GM10847 (cell line): ENCODE results near the gene HOXD9.

Experiments used
- POLR2A ChIP-seq: IDR thresholded peaks from 2 replicates; pipeline ENCODE4 v1.6.1; 2011; ENCODE audit not compliant: insufficient read length; ENCODE audit errors: extremely low read depth

The HOXD9 gene

DNA sequence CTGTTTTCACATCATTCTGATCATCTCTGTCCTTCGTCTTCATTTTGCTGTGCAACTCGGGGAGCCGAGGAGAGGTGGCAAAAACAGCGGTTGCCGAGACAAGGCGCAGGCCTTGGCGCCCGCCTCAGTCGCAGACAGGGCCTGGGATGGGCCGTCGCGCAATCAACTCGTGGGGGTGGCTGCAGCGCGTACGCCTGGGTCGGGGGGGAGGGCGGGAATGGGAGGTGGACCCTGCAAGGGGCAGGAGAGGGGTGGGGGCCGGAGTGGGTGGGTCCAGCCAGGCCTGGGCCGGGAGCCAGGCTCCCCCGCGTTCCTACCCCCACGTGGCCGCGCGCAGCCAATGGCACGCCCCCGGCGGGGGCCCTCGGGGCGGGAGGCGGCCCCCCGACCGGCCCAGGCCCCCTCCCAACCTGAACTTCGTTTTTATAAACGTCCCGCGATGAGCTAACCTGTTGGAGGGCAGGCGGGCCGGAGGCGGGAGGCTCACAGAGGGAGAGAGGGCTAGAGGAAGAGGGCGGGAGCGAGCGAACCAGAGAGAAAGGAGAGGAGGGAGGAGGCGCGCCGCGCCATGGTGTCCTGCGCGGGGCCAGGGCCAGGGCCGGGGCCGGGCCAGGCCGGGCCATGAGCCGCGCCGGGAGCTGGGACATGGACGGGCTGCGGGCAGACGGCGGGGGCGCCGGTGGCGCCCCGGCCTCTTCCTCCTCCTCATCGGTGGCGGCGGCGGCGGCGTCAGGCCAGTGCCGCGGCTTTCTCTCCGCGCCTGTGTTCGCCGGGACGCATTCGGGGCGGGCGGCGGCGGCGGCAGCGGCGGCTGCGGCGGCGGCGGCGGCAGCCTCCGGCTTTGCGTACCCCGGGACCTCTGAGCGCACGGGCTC is 30.0 kb upstream of the HOXD9 start, which contains the start of gene HOXD13:
Gene HOXD13 (plus strand): TSS at position 452 of the 875 bp plus-strand sequence. CDS start 170 bp downstream, at position 622.
- no peak for TF ChIP-seq POLR2A

DNA sequence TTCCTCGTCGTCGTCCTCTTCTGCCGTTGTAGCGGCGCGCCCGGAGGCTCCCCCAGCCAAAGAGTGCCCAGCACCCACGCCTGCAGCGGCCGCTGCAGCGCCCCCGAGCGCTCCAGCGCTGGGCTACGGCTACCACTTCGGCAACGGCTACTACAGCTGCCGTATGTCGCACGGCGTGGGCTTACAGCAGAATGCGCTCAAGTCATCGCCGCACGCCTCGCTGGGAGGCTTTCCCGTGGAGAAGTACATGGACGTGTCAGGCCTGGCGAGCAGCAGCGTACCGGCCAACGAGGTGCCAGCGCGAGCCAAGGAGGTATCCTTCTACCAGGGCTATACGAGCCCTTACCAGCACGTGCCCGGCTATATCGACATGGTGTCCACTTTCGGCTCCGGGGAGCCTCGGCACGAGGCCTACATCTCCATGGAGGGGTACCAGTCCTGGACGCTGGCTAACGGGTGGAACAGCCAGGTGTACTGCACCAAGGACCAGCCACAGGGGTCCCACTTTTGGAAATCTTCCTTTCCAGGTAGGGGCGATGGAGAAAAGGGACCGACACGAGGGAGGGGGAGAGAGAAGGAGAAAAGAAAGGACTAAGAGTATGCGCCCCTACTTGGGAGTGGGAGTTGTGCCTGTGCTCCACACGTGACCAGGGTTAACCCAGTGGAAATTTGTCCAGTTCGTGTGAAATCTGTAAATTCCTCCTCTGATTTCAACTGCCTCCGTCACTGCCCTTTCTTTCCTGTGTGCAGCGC is 29.2 kb upstream of the HOXD9 start:
- no peak for TF ChIP-seq POLR2A

DNA sequence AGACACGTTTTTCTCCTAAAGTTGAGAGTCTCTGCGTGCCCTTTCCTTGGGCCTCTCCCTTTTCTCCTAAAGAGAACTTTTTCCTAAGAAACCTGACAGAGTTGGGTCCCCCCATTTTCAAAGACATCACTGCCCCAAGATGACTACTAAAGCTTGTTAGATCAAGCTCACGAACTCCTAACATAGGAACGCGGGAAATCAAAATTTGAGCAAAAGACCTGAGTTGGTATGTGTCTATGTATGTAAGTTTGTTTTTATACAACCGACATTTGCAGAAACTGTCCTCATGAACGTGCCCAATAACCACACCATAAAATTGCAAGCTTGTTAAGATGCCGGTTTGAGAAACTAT is 28.6 kb upstream of the HOXD9 start:
- no peak for TF ChIP-seq POLR2A

DNA sequence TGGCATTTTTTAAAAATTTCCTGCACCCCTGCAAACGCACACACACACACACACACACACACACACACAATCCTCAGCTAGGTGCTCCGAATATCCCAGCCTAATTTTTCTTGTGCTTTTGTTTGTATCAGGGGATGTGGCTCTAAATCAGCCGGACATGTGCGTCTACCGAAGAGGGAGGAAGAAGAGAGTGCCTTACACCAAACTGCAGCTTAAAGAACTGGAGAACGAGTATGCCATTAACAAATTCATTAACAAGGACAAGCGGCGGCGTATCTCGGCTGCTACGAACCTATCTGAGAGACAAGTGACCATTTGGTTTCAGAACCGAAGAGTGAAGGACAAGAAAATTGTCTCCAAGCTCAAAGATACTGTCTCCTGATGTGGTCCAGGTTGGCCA is 28.2 kb upstream of the HOXD9 start:
- no peak for TF ChIP-seq POLR2A

DNA sequence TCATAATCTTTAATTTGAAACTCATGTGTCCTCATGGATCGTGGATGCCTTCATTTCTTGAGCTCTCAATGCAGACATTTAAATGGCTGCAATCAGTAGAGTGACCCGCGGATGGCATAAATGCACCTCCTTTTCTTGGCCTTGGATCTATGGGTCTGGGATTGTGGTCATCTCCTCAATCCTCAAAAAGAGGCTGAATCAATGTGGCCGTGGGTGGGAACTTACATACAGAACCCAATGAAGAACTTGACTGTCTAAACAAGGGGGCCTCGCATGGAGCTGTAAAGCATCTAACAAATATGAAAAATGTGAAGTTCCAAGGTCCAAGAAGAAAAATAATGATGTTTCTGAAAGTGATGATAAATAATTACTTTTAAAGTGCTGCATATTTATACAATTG is 27.1 kb upstream of the HOXD9 start:
- TF ChIP-seq POLR2A, result no peak

DNA sequence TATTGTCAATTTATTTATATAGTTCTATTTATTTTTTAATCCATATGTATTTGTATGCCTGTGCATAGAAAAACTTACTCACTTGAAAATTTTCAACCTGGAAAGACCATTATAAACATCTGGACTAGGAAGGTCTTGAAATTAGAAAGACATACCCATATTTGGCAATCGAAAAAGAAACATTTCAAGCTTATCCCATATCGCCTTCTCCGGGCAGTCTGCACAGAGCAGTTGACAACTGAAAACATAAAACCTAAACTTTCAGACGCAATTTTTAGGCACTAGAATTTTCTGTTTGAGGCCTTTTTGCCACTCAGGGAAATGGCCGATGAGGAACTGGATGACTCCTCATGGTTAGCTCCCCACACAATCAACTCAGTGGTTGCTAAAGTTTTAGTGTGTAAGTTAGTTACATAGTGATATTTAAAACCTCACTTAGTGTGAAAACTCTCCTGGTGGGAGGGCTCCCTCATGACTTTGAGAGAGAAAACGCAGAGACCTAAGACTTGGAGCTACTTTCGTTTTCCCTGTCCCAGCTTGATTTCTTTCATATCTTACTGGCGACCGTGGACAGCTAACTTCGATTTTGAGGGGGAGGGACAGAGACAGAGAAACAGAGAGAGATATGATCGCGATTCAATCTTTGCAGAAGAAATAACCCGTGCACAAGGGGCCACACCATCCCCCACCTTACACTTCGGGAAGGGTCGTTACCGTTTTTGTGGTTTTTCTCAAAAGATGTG is 26.1 kb upstream of the HOXD9 start:
- TF ChIP-seq POLR2A, result no peak

DNA sequence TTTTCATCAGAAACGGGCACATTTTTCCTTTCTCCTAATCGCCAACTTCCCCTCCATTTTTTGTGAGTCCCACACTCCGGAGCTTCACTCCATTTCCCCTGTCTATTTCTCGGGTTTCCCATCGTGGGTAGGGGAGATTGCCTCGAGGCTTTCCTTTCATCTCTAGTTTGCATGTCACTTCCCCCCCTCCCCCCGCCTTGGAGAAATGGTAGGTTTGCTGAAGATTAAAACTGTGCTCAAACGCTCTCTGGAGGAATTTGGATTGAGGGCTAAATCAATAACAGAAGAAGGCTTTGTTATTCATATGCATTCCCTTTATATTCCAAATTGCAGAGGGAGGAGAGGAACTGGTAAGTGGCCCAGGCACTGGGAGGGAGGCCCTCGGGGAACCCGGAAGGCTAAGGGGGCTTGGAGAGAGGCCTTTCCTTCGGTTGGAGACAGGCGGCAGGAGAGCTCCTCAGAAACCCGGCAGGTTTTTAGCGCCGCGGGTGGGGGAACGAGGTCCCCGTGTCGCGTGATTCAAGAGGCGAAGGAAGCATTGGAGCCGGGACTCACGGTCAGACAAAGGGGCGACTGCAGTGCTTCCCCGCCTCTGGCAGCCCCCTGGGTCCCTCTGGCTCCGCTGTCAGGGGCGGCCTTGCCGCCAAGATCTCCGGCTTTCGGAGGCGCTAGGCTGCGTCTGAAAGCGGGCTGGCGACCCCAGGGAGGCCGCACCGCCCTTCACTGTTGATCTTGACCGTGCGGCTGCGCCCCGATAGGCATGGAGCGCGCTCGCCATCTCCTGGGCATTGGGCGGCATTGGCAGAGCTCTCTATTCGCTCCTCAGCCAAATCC is 25.3 kb upstream of the HOXD9 start:
- TF ChIP-seq POLR2A, result no peak

DNA sequence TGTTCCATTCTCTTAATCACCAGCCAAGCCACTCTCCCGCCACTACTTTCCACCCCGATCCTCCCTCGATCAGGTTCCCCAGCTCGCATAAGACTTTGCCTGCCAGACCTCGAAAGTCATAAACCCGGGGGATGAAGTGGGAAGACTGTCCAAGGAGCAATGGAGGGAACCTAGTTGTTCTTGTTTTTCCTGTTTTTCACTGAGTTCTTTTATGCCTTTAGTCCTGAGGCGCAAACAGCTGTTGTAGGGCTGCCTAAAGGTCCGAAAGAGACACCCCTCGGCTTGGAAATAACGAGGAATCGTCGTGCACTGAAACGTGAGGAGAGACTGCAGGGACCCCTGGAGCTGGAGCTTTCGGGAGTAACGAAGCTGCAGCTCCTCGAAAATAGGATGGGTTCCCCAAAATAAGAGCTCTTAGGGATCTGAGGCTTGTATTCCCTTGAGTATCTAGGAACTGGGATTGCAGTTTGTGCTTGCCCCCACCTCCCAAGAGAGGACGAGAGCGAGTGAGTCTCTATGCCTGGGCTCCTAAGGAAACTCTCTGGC is 24.6 kb upstream of the HOXD9 start:
- TF ChIP-seq POLR2A, result no peak

DNA sequence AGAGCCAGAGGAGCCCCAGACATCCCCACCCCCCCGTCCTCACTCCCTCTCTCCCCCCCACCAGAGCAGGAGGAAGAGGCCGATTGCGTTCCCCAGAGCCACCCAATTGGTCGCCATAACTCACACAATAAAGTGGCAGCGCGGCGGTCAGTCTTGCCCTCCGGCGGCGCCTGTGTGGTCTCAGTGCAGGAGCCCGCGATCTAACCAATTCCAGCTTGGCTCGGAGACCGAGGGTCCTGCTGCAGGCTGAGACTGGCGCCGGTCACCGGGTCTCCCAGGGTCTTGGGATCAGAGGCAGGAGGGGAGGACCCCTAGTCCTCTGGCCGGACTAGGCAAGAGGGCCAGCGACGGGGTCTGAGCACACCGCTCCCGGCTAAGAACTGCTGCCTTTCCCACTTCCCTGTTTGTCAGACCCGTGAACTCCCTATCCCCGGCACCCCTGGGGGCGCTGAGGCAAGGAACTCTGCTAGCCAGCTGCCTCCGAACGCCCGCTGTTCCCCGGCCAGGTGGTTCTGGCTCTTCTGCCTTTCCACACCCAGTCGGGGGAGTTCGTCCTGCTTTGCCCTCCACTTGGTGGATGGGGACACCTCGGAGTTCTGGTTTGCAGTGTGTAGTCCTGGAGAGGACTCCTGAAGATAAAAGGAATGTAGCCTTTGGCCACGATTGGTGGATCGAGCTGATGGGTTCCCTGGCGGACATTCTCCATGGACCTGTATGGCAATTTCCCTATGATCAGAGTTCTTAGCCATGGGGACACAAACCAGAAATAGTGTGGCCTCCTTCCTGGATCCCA is 24.0 kb upstream of the HOXD9 start:
- TF ChIP-seq POLR2A, result no peak

DNA sequence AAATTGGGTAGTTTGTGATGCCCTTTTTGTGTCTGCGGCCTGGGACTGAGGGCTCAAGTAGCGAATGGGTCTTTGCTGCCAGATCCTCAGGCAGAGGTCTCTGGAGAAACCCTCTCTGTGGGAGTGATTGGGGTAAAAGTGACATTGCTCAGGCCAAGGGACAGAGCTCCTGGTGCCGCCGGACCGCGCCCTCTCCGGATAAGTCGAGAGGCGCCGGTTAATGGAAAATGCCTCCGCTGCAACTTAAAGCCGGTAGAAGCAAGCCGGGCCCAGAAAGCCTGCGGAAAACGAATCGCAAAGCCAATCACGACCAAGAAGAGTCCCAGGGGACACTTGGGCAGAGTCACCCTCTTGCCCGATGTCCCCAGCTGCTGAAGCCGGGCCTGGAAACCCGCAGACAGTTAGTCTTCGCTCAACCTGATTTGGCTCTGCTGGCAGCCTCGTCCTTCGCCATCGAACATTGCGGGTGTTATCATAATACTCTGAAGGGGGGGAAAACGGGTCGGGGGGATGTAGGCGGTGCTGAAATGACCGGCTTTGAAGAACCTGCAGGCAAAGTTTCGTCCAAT is 23.3 kb upstream of the HOXD9 start:
- no peak for TF ChIP-seq POLR2A

DNA sequence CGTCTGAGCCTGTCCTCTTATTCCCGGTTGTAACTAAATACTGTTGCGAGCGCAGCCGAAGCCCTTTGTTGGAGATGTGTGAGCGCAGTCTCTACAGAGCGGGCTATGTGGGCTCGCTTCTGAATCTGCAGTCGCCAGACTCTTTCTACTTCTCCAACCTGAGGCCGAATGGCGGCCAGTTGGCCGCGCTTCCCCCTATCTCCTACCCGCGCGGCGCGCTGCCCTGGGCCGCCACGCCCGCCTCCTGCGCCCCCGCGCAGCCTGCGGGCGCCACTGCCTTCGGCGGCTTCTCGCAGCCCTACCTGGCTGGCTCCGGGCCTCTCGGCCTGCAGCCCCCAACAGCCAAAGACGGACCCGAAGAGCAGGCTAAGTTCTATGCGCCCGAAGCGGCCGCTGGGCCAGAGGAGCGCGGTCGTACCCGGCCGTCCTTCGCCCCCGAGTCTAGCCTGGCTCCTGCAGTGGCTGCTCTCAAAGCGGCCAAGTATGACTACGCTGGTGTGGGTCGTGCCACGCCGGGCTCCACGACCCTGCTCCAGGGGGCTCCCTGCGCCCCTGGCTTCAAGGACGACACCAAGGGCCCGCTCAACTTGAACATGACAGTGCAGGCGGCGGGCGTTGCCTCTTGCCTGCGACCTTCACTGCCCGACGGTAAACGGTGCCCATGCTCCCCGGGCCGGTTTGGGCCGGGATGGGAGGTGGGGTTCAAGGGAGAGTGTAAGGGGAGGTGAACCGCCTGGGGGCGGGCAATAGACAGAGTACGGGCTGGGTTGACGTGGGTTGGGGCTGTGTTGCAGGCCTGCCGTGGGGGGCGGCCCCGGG is 22.6 kb upstream of the HOXD9 start, which contains the start of gene HOXD12:
Gene HOXD12 (plus strand): TSS at position 68 of the 819 bp plus-strand sequence. CDS start 7 bp downstream, at position 75.
- TF ChIP-seq POLR2A, result no peak

DNA sequence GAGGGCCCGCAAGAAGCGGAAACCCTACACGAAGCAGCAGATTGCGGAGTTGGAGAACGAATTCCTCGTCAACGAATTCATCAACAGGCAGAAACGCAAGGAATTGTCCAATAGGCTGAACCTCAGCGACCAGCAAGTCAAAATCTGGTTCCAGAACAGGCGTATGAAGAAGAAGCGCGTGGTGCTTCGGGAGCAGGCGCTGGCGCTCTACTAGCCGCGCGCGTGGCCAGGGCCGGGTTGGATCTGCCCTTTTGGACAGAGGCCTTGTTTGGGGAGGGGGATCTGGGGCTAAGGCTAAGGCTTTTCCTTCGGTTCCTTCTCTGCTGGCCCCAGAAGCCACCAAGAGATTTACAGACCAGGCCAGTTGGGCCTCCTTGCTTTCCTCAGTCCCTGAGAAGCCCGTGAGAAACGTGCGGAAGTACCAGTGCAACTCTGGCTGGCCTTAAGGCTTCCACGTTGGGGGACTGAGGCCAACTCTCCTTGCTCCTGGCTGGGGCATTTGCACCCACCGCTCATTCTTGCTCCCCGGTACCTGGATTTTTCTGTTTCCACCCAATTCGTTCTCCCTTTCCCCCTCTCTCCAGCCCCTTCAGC is 21.9 kb upstream of the HOXD9 start:
- TF ChIP-seq POLR2A, result no peak

DNA sequence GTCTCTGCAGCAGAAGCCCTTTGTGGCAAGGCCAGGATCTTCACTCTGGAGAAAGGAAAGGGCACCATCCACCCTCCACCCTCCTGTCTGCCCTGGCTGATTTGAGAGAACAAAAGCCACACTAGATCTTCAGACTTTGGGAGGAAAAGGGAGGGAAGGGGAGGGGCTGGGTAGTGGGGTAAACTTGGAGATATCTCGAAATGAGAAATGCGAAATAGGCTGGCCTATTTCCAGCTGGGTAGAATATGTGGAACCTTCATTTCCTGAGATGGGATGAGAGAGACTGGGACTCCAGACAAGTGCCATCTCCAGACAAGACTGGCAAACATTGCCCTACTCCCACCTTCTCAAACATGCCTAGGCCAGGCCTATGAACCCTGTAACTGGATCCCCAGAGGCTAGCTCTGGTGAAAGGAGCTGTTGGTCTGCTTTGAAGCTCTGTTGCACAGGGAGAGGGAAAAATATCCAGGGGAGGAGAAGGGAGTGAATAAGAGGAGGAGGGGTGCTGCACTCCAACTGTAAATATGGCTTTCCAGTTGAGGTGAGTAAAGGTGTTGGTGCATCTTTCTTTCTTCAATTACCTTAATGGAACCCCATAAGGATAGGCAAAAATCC is 21.2 kb upstream of the HOXD9 start:
- no peak for TF ChIP-seq POLR2A
